GM12874 (cell line): ENCODE measurements around the gene GRM3.

Experiments used
- CTCF ChIP-seq: IDR thresholded peaks from 2 replicates; pipeline ENCODE4 v1.5.1; 2011; ENCODE audit warnings: low read depth, mild to moderate bottlenecking, control low read depth, low read length, moderate library complexity; ENCODE audit not compliant: insufficient read depth

GRM3 gene

DNA sequence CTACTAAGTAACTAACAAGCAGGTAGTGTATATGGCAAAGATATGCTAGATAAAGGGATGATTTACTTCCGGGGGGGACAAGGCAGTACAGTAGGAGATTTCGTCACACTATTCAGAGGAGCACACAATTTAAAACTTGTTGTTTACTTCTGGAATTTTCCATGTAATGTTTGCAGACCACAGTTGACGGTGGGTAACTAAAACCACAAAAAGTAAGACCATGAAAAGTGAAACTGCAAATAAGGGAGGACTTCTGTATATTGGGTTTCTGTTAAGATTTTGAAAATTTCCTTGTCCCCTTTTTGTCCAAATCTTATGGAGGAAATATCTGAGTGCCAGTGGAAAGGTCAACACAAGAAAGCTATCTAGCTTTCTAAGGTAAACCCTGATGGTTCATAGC is 245.8 kb downstream of the GRM3 start:
- TF ChIP-seq CTCF = no peak

DNA sequence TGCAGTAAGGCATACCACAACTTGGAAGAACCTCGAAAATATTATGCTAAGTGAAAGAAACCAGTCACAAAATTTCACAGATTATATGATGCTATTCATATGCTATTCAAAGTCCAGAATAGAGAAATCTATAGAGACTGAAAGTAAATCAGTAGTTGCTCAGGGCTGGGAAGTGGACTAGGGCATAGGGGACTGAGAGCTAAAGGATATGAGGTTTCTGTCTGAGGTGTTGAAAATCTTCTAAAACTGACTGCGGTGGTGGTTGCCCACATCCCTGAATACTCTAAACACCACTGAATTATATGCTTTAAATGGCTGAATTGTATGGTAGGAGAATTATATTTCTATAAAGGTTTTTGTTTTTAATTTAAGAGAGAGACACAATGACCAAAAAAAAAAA is 254.5 kb downstream of the GRM3 start:
- no peak for TF ChIP-seq CTCF

GRCh38 chr7:86900886-86901285 is 257.2 kb downstream of the GRM3 start:
- no peak for TF ChIP-seq CTCF

GRCh38 chr7:86904949-86905834 is 261.5 kb downstream of the GRM3 start:
- TF ChIP-seq CTCF = peak; percentile 48

- TF ChIP-seq CTCF = no peak
Observed at GRCh38 chr7:86908948-86909347, 265.2 kb downstream of the GRM3 start.

- TF ChIP-seq CTCF = no peak
Observed at GRCh38 chr7:86911659-86912058, 267.9 kb downstream of the GRM3 start.

GRCh38 chr7:86913709-86914108 is 270.0 kb downstream of the GRM3 start:
- no peak for TF ChIP-seq CTCF
